Testis (tissue), 3 donors: ENCODE data around the gene RABL3. TPM values are rescaled to one million over a fixed set of nuclear protein-coding genes. Genes with fewer than 3 reads are reported as not detected.

ENCODE experiments used
- DNase-seq: peaks from one replicate; pipeline ENCODE4 v3.0.0-alpha.2; 2019
- H3K27ac ChIP-seq, 2 donors: fragments of 200-600 bp; sonication (generic); one replicate each; pipeline ENCODE4 v1.5.1; 2019
- H3K27me3 ChIP-seq: fragments of 200-600 bp; sonication (generic); one replicate; pipeline ENCODE4 v1.5.1; 2019
- H3K36me3 ChIP-seq: fragments of 200-600 bp; sonication (generic); one replicate; pipeline ENCODE4 v1.5.1; 2017; ENCODE audit warnings: low read depth; ENCODE audit errors: missing control alignments
- H3K4me1 ChIP-seq: fragments of 200-600 bp; sonication (generic); one replicate; pipeline ENCODE4 v1.5.1; 2019
- H3K4me3 ChIP-seq, 2 donors: fragments of 200-600 bp; sonication (generic); one replicate each; pipeline ENCODE4 v1.5.1; 2017 to 2019
- H3K9me3 ChIP-seq: fragments of 200-600 bp; sonication (generic); one replicate; pipeline ENCODE4 v1.5.1; 2017
- POLR2A ChIP-seq: fragments of 450-650 bp; IDR thresholded peaks from one replicate; pipeline ENCODE4 v1.6.1; 2017; ENCODE audit warnings: antibody characterized with exemption, mild to moderate bottlenecking, moderate library complexity
- WGBS, 2 donors: methylation state at CpG; one replicate each; pipeline ENCODE4 v1.1.5; 2018; 5-methylcytosine and 5-hydroxymethylcytosine counted together
- intact Hi-C: fragments of 100-400 bp; cut with DNase I; formaldehyde crosslinking; loops from one replicate; pipeline ENCODE4 v1.15.1; 2023; ENCODE audit warnings: low total_unique reads
- polyA plus RNA-seq: library from polyadenylated mRNA; stranded (reverse); fragments of 350-450 nt; fragmentation: Illumina TruSeq; extraction: RNeasy Lipid Tissue Mini Kit (QIAGEN cat#74804); gene quantifications from one replicate; pipeline ENCODE4 v1.2.3, GENCODE V29; 2014; ENCODE audit warnings: low read depth, low replicate concordance; ENCODE audit not compliant: insufficient read depth
- total RNA-seq, 2 donors: library from RNA; depleted of rRNA; stranded (reverse); fragments of >200 nt; gene quantifications; one replicate each; pipeline ENCODE4 v1.2.3, GENCODE V29; 2016
- TF ChIP-seq, protein P1 (sequence below), 3 experiments: fragments of 450-650 bp in 2 of 3; fragments of 200-600 bp in 1 of 3; sonication (generic) in 1 of 3; IDR thresholded peaks; one replicate each; pipeline ENCODE4 v1.5.1; 2016 to 2019; ENCODE audit warnings: antibody characterized with exemption in 3 of 3, mild to moderate bottlenecking in 2 of 3, moderate library complexity in 1 of 3

The RABL3 gene
- total and polyA plus RNA-seq, 3 donors from 2014 or later = 11.1 to 19.6 (median 11.3) TPM

DNA sequence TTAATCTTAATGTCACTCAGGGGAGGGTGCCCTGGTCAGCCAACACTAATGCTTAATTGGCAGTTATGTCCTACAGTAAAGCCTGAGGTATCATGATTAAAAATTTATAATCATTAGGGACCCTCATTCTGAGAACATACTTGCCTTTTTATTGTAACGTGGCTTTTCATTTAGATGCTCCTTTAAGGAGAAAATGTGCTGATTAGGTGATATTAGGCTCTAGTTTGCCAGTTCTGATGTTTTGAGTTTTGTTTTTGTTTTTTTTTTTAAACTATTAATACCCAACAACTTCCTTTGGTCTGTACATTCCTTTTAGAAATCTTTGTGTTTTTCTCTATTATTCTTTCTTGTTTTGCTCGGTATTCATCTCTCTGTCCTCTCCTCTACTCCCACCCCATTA lies 10.5 kb upstream of the RABL3 start:
- intact Hi-C loops = no loop called here

DNA sequence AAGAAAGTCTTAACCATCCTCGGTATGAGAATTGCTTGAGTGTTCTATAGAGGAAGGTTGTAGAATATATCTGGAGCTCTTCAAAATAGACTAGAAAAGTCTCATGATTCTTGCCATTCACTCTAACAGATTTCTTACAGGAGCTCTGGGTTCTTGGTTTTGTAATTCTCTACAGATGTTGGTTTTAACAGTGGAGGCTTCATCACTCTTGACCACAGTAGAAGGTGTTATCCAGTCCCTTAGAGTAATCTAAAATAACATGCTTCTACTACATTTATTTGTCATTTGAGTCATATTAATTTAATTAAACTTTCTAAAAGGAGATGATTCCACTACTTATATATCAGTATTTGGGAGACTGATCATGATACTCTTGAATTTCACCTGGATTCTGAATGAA lies 9.9 kb upstream of the RABL3 start:
- TF ChIP-seq, protein P1, sequence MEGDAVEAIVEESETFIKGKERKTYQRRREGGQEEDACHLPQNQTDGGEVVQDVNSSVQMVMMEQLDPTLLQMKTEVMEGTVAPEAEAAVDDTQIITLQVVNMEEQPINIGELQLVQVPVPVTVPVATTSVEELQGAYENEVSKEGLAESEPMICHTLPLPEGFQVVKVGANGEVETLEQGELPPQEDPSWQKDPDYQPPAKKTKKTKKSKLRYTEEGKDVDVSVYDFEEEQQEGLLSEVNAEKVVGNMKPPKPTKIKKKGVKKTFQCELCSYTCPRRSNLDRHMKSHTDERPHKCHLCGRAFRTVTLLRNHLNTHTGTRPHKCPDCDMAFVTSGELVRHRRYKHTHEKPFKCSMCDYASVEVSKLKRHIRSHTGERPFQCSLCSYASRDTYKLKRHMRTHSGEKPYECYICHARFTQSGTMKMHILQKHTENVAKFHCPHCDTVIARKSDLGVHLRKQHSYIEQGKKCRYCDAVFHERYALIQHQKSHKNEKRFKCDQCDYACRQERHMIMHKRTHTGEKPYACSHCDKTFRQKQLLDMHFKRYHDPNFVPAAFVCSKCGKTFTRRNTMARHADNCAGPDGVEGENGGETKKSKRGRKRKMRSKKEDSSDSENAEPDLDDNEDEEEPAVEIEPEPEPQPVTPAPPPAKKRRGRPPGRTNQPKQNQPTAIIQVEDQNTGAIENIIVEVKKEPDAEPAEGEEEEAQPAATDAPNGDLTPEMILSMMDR (IDR thresholded peaks at IDR 0.05) = no peak
- TF ChIP-seq POLR2A = no peak
- Histone ChIP-seq H3K9me3 (no peaks in the 10 kb centered on the region), H3K36me3 (no peaks in the 10 kb centered on the region), H3K27ac (no peak overlapping the region), H3K4me3 (no peak overlapping the region), H3K4me1 (no peaks in the 10 kb centered on the region), H3K27me3 (no peaks in the 10 kb centered on the region)
- DNase-seq = no peak
- 100% methylated on average over 1 of the region's 1 CpG for WGBS, 2 donors
- intact Hi-C loops = no loop called here

More for the DNA sequence above, 10.5 kb upstream of the RABL3 start:
- no peaks in the 10 kb centered on the region for H3K36me3 ChIP-seq
- H3K9me3 ChIP-seq = no peaks in the 10 kb centered on the region
- H3K27ac ChIP-seq = no peak overlapping the region
- no peaks in the 10 kb centered on the region for H3K4me1 ChIP-seq
- H3K27me3 ChIP-seq = no peaks in the 10 kb centered on the region
- no peak for DNase-seq
- TF ChIP-seq POLR2A = no peak
- TF ChIP-seq, protein P1 (IDR thresholded peaks at IDR 0.05) = no peak
- H3K4me3 ChIP-seq = no peak overlapping the region
- 97 to 100% methylated on average over 2 of the region's 2 CpGs for WGBS, 2 donors

DNA sequence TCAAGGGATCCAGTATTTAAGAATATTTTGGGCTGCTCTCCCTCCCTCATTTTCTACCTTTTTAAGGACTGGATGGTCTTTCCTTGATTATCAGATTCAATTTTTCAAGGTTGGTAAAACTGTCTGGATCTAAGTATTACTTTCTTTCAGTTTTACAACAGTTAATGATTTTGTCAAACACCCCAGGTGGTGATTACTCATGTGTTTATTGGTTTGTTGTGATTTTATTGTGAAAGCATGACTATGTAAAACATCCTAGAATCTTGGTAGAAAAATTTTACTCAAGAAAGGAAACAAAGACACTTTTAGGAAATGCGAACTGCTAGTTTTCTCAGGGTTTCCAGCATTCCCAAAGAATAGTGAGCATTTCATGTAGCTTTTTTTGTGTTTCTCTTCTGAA lies 7.5 kb upstream of the RABL3 start:
- TF ChIP-seq, protein P1 (IDR thresholded peaks at IDR 0.05) = no peak
- no peak for TF ChIP-seq POLR2A
- Histone ChIP-seq H3K36me3 (no peaks in the 10 kb centered on the region), H3K27me3 (no peaks in the 10 kb centered on the region), H3K27ac (no peak overlapping the region), H3K4me1 (no peaks in the 10 kb centered on the region), H3K4me3 (no peak overlapping the region), H3K9me3 (no peaks in the 10 kb centered on the region)
- no peak for DNase-seq
- 61 to 74% methylated on average over 1 of the region's 1 CpG for WGBS, 2 donors
- intact Hi-C loops = no loop called here

DNA sequence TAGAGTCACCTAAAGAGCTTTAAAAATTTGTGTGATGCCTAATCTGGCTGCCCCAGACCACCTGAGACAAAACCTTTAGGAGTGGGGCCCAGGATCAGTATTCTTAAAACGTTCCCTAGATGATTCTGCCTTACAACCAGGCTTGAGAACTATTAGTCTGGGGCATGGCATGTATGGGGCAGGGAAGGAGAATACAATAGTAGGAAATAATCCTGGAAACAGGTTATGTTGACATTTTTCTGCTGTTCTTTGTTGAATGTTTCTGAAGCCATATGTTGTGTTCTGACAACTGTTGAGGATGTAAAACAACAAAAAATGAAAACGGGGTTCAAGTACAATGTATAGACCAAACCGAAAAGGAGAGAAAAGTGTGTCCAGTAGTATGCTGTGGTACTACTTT lies 3.1 kb upstream of the RABL3 start:
- H3K27me3 ChIP-seq = no peaks in the 10 kb centered on the region
- no peak for TF ChIP-seq POLR2A
- TF ChIP-seq, protein P1 (IDR thresholded peaks at IDR 0.05) = no peak
- H3K36me3 ChIP-seq = no peaks in the 10 kb centered on the region
- intact Hi-C loops = no loop called here
- peaks cover 5% of the 10 kb centered on the region for H3K4me1 ChIP-seq
- no peak overlapping the region for H3K27ac ChIP-seq
- WGBS, 2 donors = 79 to 88% methylated on average over 3 of the region's 3 CpGs
- H3K9me3 ChIP-seq = no peaks in the 10 kb centered on the region
- H3K4me3 ChIP-seq = no peak overlapping the region
- DNase-seq = no peak

DNA sequence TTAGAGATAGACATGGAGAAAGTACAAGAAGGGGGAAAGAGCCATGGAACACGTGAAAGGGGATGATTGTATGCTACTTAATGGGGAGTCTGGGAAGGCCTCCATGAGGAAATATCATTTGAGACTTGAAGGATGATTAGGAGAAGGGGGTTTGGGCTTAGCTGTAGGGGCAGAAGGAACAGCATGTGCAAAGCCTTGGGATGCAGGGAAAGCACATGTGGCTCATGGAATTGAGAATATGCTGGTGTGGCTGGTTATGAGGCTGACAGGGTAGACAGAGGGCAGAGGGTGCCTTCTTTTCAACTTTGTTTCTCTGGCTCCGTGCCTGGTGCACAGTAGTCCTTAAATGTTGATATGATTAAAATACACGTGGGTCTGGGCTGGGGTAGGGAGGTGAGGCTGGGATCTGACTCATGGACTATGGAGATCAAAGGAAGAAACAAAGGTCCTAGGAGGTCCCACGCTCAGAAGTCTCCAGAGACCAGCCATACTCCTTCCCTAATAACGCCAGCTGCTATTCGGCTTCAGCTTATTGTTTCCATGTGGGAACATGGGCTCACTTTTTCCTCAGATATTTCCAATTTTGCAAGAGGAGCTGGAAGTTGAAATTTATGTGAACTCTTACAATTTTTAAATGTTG lies 1.4 kb upstream of the RABL3 start:
- WGBS, 2 donors = 31 to 40% methylated on average over 6 of the region's 6 CpGs
- peak overlapping the region in 1 of 2 donors; percentile 87 for H3K4me3 ChIP-seq

More for the DNA sequence above, 1.4 kb upstream of the RABL3 start:
- Histone ChIP-seq H3K4me1 (peaks cover 5% of the 10 kb centered on the region), H3K36me3 (no peaks in the 10 kb centered on the region), H3K27me3 (no peaks in the 10 kb centered on the region), H3K9me3 (no peaks in the 10 kb centered on the region), H3K27ac (no peak overlapping the region)
- intact Hi-C loops = no loop called here
- DNase-seq = no peak
- TF ChIP-seq POLR2A = no peak
- TF ChIP-seq, protein P1 (IDR thresholded peaks at IDR 0.05) = no peak
